ENCODE data around the gene DLGAP4. TPM values are rescaled to one million over a fixed set of nuclear protein-coding genes. Genes with fewer than 3 reads are reported as not detected.
A peak's percentile ranks its signal among the peaks of the same experiment; 100 is the strongest.

The DLGAP4 gene
- total and polyA plus RNA-seq, 2 of the 8 experiments (the other 6 are each of a cell fraction or from before 2014, with no cell fraction given), result 41.2 to 57.2 TPM

DNA sequence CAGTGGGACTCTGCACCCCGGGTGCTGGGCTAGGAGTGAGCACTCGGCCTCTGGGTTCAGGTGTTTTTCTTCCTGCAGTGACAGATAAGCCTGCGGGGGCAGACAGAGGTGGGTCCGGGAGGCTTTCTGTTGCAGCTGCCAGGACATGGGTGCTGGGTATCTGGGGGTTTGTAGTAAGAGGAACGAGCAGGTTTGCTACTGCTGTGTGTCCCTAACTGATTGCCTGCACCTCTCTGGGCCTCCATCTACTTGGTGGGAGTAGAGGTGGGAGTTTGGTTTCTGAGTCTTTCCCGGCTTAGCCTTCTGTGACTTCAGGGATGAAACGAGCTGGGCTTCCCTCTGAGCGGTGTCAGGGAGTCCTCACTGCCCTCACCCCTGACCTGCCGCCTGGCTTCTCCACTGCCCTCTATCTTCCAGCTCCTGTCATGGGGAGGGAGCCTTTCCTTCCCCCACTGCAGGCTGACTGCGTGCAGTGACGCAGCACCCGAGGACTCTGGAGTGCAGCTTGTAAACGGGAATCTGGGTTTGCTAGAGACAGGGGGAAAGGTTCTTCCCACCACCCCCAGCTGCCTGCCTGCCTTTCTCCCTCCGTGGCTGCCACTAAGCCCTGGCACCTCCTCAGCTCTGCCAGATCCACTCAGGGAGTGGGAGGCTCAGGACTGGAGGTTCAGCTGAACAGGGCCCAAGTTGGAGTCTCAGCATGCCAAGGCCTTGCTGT lies 6.7 kb downstream of the DLGAP4 start:
- 81% methylated on average over 10 of the region's 14 CpGs; no CpG with 5 or more reads in 1 of the 2 experiments for WGBS, 2 experiments (ENCODE audit: extremely low coverage in 1 of 2, insufficient coverage in 1 of 2, insufficient read length in 1 of 2, insufficient replicate concordance in 2 of 2, low coverage in 1 of 2, low lambda C conversion rate in 2 of 2, missing lambda C conversion rate in 1 of 2)
- peak in 1 of 2 experiments; percentile 39 for DNase-seq (ENCODE audit: low read depth in 1 of 2, low spot score in 2 of 2)

More for the DNA sequence above, 6.7 kb downstream of the DLGAP4 start:
- Histone ChIP-seq H3K36me3 (ENCODE audit: control insufficient read depth in 2 of 4, insufficient read depth in 4 of 4, low read length in 3 of 4) (no peaks in the 10 kb centered on the region), H3K4ac (replicated peaks; ENCODE audit: insufficient read length, low read depth, low read length) (no peak overlapping the region), H3K4me1 (replicated peaks in 1 of 4; ENCODE audit: control insufficient read depth in 3 of 4, insufficient read depth in 4 of 4, low read length in 3 of 4) (peaks cover 0 to 4% (median 2%) of the 10 kb centered on the region in 4 experiments; a peak in 5 of 7 replicates), H3K23ac (ENCODE audit: insufficient read length) (no peak overlapping the region), H3K9me3 (ENCODE audit: insufficient read depth in 2 of 2, low read depth in 1 of 2, low read length in 1 of 2) (no peaks in the 10 kb centered on the region), H3K9ac (replicated peaks in 1 of 4; ENCODE audit: extremely low read depth in 1 of 4, low read depth in 3 of 4, low read length in 3 of 4) (no peak overlapping the region), H4K20me1 (replicated peaks in 1 of 2; ENCODE audit: control insufficient read depth in 1 of 2, insufficient read depth in 2 of 2, low read length in 2 of 2) (peaks cover 2 to 16% of the 10 kb centered on the region in 2 experiments), H4K8ac (ENCODE audit: extremely low read depth, insufficient read depth, low read length) (no peak overlapping the region; the same call in 1 of the 2 replicates), H3K4me3 (ENCODE audit: extremely low read depth in 1 of 4, insufficient read depth in 2 of 4, low read depth in 3 of 4, low read length in 4 of 4) (no peak overlapping the region), H3K79me1 (ENCODE audit: low read depth, low read length) (peaks cover 5% of the 10 kb centered on the region), H4K5ac (ENCODE audit: insufficient read length, low read depth, low read length) (no peak overlapping the region), H2BK20ac (ENCODE audit: low read length) (no peak overlapping the region), H2BK120ac (replicated peaks; ENCODE audit: low read depth, low read length) (no peak overlapping the region), H2AK5ac (ENCODE audit: low read depth, low read length) (no peak overlapping the region), H3K14ac (ENCODE audit: insufficient read length) (no peak overlapping the region), H4K91ac (replicated peaks; ENCODE audit: insufficient read length, low read length) (peak overlapping the region; percentile 37), H2BK12ac (ENCODE audit: low read depth, low read length) (no peak overlapping the region), H3K4me2 (ENCODE audit: insufficient read depth in 1 of 2, low read depth in 2 of 2, low read length in 2 of 2) (no peak overlapping the region), H3K23me2 (ENCODE audit: low read depth, low read length) (peaks cover 6% of the 10 kb centered on the region; the same call in 1 of the 2 replicates), H3K27ac (ENCODE audit: low read depth, low read length) (no peak overlapping the region), H3K27me3 (replicated peaks in 1 of 4; ENCODE audit: control insufficient read depth in 3 of 4, extremely low read depth in 1 of 4, insufficient read depth in 3 of 4, low read length in 3 of 4) (peaks cover 0 to 4% (median under 1%) of the 10 kb centered on the region in 4 experiments; a peak in 4 of 7 replicates), H3K79me2 (ENCODE audit: control insufficient read depth in 1 of 2, insufficient read depth in 2 of 2, low read length in 2 of 2) (no peaks in the 10 kb centered on the region), H2BK15ac (ENCODE audit: low read length) (no peak overlapping the region; the same call in 1 of the 2 replicates), H3K56ac (replicated peaks; ENCODE audit: insufficient read length, low read depth, low read length) (no peak overlapping the region), H2BK5ac (ENCODE audit: low read depth, low read length) (no peak overlapping the region), H2AFZ (ENCODE audit: low read length) (no peak overlapping the region), H3K18ac (ENCODE audit: extremely low read depth, low read length) (peak overlapping the region; percentile 48; the same call in 1 of the 2 replicates)
- no peak for FAIRE-seq
- TF ChIP-seq SP1 (IDR thresholded peaks at IDR 0.05; ENCODE audit: low read depth, low read length) (no peak), CTCF (IDR thresholded peaks at IDR 0.05; ENCODE audit: control extremely low read depth in 1 of 3, insufficient read depth in 1 of 3, low read depth in 1 of 3, low read length in 3 of 3) (peak in 1 of 3 experiments; percentile 26; a peak in 1 of 4 replicates), GTF2F1 (IDR thresholded peaks at IDR 0.05; ENCODE audit: borderline replicate concordance, low read depth, low read length) (no peak), GABPA (IDR thresholded peaks at IDR 0.05; ENCODE audit: borderline replicate concordance, insufficient read depth, low read length) (no peak)
- ChIA-PET POLR2A (ENCODE audit: partially characterized antibody) (interaction anchor here (0.6 to 0.9 kb wide), 2 partner anchors 50 to 165 kb away, joined by 3 read pairs; no protein-coding TSS in a partner anchor), CTCF (ENCODE audit: partially characterized antibody) (interaction anchor here (0.7 to 1.5 kb wide), 8 partner anchors 10 to 107 kb away, joined by 3 to 6 read pairs (median 4); no protein-coding TSS in a partner anchor)

All from H1 (cell line).